Astrocyte of the cerebellum (primary cell): ENCODE measurements around the gene STPG3.

Experiments
- DNase-seq: peaks from one replicate; pipeline ENCODE4 v3.0.0-alpha.2; 2011; ENCODE audit warnings: low read depth
- H3K4me3 ChIP-seq: 2 replicates; pipeline ENCODE4 v1.5.1; 2011; ENCODE audit warnings: mild to moderate bottlenecking, low read depth, low read length, moderate library complexity
- in situ Hi-C: cut with HindIII; loops from 2 replicates; pipeline ENCODE4 v1.10.0; 2017; ENCODE audit warnings: low sequenced_read_pairs
- TF ChIP-seq, protein P1 (sequence below): IDR thresholded peaks from 2 replicates; pipeline ENCODE4 v1.5.1; 2012; ENCODE audit warnings: low read length, low read depth, moderate library complexity, mild to moderate bottlenecking; ENCODE audit errors: missing control alignments

The STPG3 gene

DNA sequence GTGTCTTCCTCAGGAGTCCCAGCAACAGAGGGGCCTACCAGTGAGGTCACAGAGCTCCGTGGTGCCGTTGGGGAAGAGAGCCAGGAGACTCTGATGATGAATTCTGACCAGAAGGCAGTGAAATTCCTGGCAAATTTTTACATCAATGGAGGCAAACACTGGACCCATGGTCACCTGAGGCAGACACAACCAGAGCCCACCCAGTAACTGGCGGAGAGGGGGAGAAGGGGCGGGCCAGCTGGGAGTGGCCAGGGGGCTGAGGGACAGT, at the start of gene STPG3:
STPG3 (plus strand) TSS at position 93 of the 268 bp plus-strand sequence; CDS start at position 94, 1 bp downstream.
- in situ Hi-C loops: no loop called here
- no peak within 1 kb of the TSS for H3K4me3 ChIP-seq
- DNase-seq: no peak
- TF ChIP-seq, protein P1, sequence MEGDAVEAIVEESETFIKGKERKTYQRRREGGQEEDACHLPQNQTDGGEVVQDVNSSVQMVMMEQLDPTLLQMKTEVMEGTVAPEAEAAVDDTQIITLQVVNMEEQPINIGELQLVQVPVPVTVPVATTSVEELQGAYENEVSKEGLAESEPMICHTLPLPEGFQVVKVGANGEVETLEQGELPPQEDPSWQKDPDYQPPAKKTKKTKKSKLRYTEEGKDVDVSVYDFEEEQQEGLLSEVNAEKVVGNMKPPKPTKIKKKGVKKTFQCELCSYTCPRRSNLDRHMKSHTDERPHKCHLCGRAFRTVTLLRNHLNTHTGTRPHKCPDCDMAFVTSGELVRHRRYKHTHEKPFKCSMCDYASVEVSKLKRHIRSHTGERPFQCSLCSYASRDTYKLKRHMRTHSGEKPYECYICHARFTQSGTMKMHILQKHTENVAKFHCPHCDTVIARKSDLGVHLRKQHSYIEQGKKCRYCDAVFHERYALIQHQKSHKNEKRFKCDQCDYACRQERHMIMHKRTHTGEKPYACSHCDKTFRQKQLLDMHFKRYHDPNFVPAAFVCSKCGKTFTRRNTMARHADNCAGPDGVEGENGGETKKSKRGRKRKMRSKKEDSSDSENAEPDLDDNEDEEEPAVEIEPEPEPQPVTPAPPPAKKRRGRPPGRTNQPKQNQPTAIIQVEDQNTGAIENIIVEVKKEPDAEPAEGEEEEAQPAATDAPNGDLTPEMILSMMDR: no peak

DNA sequence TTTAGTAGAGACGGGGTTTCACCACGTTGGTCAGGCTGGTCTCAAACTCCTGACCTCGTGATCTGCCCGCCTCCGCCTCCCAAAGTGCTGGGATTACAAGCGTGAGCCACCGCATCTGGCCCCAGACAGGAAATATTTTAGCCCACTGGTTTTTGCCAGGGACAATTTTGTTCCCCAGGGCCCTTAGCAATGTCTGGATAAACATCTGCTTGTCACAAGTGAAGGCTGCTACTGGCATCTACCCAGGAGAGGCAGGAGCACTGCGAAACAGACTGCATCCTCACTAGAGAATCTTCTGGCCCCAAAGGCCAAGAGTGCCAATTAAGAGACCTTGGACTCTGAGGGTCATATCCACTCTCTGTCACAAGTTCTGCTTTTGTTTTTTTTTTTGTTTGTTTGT, 48.1 kb upstream of the STPG3 start:
- no peak for DNase-seq
- in situ Hi-C loops: no loop called here
- no peak overlapping the region for H3K4me3 ChIP-seq
- TF ChIP-seq, protein P1: no peak

DNA sequence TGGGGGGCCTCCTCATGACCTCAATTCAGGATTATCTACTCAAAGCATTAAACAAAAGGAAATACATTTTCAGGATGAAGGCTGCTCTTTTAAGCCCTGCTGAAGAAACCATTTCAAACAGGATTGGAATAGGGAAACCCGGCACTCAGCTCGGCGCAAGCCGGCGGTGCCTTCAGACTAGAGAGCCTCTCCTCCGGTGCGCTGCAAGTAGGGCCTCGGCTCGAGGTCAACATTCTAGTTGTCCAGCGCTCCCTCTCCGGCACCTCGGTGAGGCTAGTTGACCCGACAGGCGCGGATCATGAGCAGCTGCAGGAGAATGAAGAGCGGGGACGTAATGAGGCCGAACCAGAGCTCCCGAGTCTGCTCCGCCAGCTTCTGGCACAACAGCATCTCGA, 46.4 kb upstream of the STPG3 start:
- TF ChIP-seq, protein P1: no peak
- in situ Hi-C loops: no loop called here
- H3K4me3 ChIP-seq: peak overlapping the region; percentile 91
- DNase-seq: no peak

DNA sequence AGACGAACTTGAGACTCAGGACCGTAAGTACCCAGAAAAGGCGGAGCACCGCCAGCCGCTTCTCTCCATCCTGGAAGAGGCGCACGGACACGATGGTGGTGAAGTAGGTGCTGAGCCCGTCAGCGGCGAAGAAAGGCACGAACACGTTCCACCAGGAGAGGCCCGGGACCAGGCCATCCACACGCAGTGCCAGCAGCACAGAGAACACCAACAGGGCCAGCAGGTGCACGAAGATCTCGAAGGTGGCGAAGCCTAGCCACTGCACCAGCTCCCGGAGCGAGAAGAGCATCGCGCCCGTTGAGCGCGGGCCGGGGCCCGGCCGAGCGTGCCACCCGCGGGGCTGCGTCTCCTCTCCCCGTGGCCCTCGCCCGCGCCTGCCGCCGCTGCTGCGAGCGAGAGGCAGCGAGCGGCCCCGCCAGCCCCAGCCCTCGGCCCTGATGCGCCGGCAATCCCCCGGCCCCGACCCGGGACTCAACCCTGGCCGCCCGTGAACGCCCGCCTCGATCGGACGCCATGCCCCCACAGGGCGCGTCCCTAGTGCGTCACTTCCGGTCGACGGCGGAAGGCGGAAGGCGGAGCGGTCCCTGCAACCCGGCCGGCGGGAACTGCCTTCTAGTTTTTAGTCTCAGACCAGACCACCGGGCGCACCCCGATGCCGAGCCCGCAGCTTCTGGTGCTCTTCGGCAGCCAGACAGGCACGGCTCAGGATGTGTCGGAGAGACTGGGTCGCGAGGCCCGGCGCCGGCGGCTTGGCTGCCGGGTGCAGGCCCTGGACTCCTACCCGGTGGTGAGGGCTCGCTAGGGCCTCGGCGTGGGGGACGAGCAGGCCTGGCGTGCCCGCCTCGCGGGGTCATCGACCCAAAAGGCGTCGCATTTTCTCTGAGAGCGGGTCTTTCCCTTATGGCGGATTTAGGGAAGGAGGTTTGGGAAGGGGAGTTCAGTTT, 45.7 kb upstream of the STPG3 start, which contains the start of the genes NDOR1 and TMEM203:
NDOR1 (plus strand) TSS at position 575 of the 944 bp plus-strand sequence; CDS start at position 653, 78 bp downstream.
TMEM203 (minus strand) TSS at position 523 of the 944 bp plus-strand sequence; CDS start at position 289, 234 bp downstream.
- DNase-seq: peak; percentile 51
- TF ChIP-seq, protein P1: no peak
- in situ Hi-C loops: no loop called here
- H3K4me3 ChIP-seq: peak within 1 kb of the TSS; percentile 91

DNA sequence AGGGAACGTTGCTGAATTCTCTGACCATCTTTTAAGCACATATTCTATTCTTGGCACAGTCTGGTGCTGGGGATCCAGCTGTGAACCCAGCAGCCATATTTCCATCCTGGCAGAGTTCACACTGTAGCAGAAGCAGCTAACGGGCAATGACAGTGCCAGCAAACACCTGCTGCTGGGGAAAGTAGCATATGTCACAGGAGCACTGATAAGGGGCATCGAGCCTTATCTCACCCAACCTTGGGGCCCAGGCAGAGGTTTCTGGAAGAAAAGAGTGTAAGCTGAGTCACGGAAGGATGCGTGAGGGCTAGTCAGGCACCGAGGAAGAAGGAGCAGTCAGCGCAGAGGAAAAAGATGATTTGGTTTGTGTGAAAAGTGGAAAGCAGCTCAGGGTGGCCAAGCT, 44.5 kb upstream of the STPG3 start:
- no peak for DNase-seq
- in situ Hi-C loops: no loop called here
- H3K4me3 ChIP-seq: peak overlapping the region; percentile 91
- TF ChIP-seq, protein P1: no peak

DNA sequence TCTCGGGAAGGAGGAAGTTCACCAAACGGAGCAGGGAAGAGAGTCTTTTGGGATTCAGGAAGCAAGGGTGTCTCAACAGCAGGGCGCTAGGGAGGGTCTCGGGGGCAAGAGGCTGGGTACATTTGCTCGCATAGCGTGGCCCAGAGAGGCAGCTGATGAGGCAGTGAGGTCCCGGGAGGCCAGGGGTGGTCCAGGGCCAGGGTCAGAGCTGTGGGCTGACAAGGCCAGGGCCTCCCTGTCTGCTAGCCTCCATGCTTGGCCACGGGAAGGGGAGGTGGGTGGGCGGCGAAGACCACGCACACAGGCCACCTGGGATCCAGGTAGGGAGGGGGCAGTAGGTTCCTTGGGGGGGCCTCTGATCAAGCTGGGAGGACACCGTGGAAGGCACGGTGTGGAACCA, 39.6 kb upstream of the STPG3 start:
- TF ChIP-seq, protein P1: no peak
- in situ Hi-C loops: no loop called here
- DNase-seq: no peak
- H3K4me3 ChIP-seq: no peak overlapping the region
